Heart left ventricle (tissue), 16 donors: ENCODE results near the gene POU5F1. TPM values are rescaled to one million over a fixed set of nuclear protein-coding genes. Genes with fewer than 3 reads are reported as not detected.

Source experiments
- ATAC-seq, 4 donors: fragments of 200-7000 bp; cut with Tn5 transposase; one replicate each; pipeline ENCODE4 v1.9.1; 2020 to 2022; ENCODE audit warnings: moderate library complexity in 4 of 4, mild to moderate bottlenecking in 3 of 4, moderate number of reproducible peaks in 1 of 4
- DNase-seq, 5 donors: peaks; one replicate each; pipeline ENCODE4 v3.0.0-alpha.2; 2020
- H3K27ac ChIP-seq, 12 donors: fragments of 200-600 bp; sonication (generic) in 4 of 12; one replicate each; pipeline versions ENCODE4 v1.5.0 to v1.8.0; 2016 to 2022; ENCODE audit warnings: mild to moderate bottlenecking in 2 of 12
- H3K27me3 ChIP-seq, 9 donors: fragments of 200-600 bp; sonication (generic) in 2 of 9; one replicate each; pipeline versions ENCODE4 v1.5.1 to v1.8.0; 2016 to 2022; ENCODE audit warnings: mild to moderate bottlenecking in 3 of 9
- H3K36me3 ChIP-seq, 9 donors: fragments of 200-600 bp; sonication (generic) in 2 of 9; one replicate each; pipeline versions ENCODE4 v1.5.0 to v1.8.0; 2018 to 2022; ENCODE audit warnings: mild to moderate bottlenecking in 2 of 9
- H3K4me1 ChIP-seq, 12 donors: fragments of 200-600 bp; sonication (generic) in 4 of 12; one replicate each; pipeline versions ENCODE4 v1.5.0 to v1.8.0; 2016 to 2022; ENCODE audit warnings: mild to moderate bottlenecking in 3 of 12
- H3K4me3 ChIP-seq, 12 donors: fragments of 200-600 bp; sonication (generic) in 4 of 12; one replicate each; pipeline versions ENCODE4 v1.5.0 to v1.8.0; 2017 to 2022; ENCODE audit warnings: mild to moderate bottlenecking in 9 of 12, moderate library complexity in 4 of 12
- H3K9me3 ChIP-seq, 12 donors: fragments of 200-600 bp; sonication (generic) in 4 of 12; one replicate each; pipeline versions ENCODE4 v1.5.0 to v1.8.0; 2016 to 2022; ENCODE audit warnings: mild to moderate bottlenecking in 1 of 12
- POLR2A ChIP-seq, 2 donors: fragments of 450-650 bp; IDR thresholded peaks; one replicate each; pipeline ENCODE4 v1.6.1; 2017; ENCODE audit warnings: antibody characterized with exemption in 2 of 2, mild to moderate bottlenecking in 2 of 2, moderate library complexity in 2 of 2
- WGBS, 4 donors: extraction: QIAGEN DNeasy Blood & Tissue Kit in 2 of 4; methylation state at CpG; one replicate each; pipeline versions ENCODE4 v1.1.5 to v1.1.7; 2013 to 2018; 5-methylcytosine and 5-hydroxymethylcytosine counted together
- intact Hi-C, 10 donors: fragments of 100-400 bp; cut with DNase I; formaldehyde crosslinking; loops; one replicate each; pipeline versions ENCODE4 v1.11.1 to v1.14.2; 2022
- polyA plus RNA-seq, 2 donors: library from polyadenylated mRNA; stranded (reverse); fragments of 200-250 nt; gene quantifications; one replicate each; pipeline ENCODE4 v1.2.3, GENCODE V29; 2013
- total RNA-seq, 9 donors: library from RNA; depleted of rRNA in 2 of 9; stranded (reverse); fragments of >200 nt in 2 of 9; fragmentation: NEBNext Ultra II Directional in 3 of 9; extraction: Animal tissue kit (Norgen Biotek cat#: 25700) in 3 of 9; gene quantifications; one replicate each; pipeline versions ENCODE4 v1.1.0 to v1.2.4, GENCODE V29; 2016 to 2023
- TF ChIP-seq, protein P1 (sequence below), 12 donors: fragments of 200-600 bp; sonication (generic) in 4 of 12; IDR thresholded peaks; one replicate each; pipeline versions ENCODE4 v1.5.0 to v1.8.0; 2018 to 2022; ENCODE audit warnings: antibody characterized with exemption in 12 of 12, mild to moderate bottlenecking in 5 of 12
- donor health status: ischemic (EF 13 %, LVEDD 7.1; RV severe dilation, severe dysfunction).
- donor health status: healthy with polysubstance abuse.
- donor health status: DM: no; HTN: yes; CAD: no.
- donor health status: DM: no; HTN: no; CAD: no.
- donor health status: ischemic (EF 25% LVEDD 6.9; RV normal size, moderate dysfunction).
- donor health status: ischemic (EF 25% LVEDD 5.7; RV mildly dilated, moderate dysfunction).
- donor health status: healthy.
- donor health status: DM: yes; HTN: yes; CAD: no.
- donor health status: ischemic (EF 35%, LVEDD 5.7; RV mildly dilated, moderate dysfunction).
- donor health status: nonischemic (EF 11% LVEDD 7.7; RV severe dilation, severe dysfunction).
- donor health status: DM: yes; HTN: yes; CAD: no.
- donor health status: PGD.
- donor health status: ischemic (EF 29% LVEDD 5.4; RV normal size, mild dysfunction).
- donor health status: nonischemic (EF 23%, LVEDD 6.1; RV moderate dilation, normal function).

The POU5F1 gene
- total and polyA plus RNA-seq, 11 donors: 0.16 to 1.3 (median 0.52) TPM; not detected in 1

GRCh38 chr6:31122791-31123706 is 47.4 kb downstream of the POU5F1 start:
- WGBS, 4 donors: 35 to 38% (median 37%) methylated on average over 15 to 16 of the region's 16 CpGs
- no peak for TF ChIP-seq POLR2A (IDR thresholded peaks at IDR 0.05)
- TF ChIP-seq, protein P1, sequence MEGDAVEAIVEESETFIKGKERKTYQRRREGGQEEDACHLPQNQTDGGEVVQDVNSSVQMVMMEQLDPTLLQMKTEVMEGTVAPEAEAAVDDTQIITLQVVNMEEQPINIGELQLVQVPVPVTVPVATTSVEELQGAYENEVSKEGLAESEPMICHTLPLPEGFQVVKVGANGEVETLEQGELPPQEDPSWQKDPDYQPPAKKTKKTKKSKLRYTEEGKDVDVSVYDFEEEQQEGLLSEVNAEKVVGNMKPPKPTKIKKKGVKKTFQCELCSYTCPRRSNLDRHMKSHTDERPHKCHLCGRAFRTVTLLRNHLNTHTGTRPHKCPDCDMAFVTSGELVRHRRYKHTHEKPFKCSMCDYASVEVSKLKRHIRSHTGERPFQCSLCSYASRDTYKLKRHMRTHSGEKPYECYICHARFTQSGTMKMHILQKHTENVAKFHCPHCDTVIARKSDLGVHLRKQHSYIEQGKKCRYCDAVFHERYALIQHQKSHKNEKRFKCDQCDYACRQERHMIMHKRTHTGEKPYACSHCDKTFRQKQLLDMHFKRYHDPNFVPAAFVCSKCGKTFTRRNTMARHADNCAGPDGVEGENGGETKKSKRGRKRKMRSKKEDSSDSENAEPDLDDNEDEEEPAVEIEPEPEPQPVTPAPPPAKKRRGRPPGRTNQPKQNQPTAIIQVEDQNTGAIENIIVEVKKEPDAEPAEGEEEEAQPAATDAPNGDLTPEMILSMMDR (IDR thresholded peaks at IDR 0.05): no peak
- H3K36me3 ChIP-seq: no peaks in the 10 kb centered on the region
- ATAC-seq (peak; percentile 64 to 78 (median 67)), DNase-seq (peak; percentile 57 to 89 (median 84))
- H3K4me3 ChIP-seq: no peak overlapping the region
- intact Hi-C loops: no loop called here
- H3K4me1 ChIP-seq: peaks cover 12 to 58% (median 39%) of the 10 kb centered on the region in 12 donors
- no peaks in the 10 kb centered on the region for H3K27me3 ChIP-seq
- no peaks in the 10 kb centered on the region for H3K9me3 ChIP-seq
- H3K27ac ChIP-seq: peak overlapping the region; percentile 9 to 76 (median 66)

GRCh38 chr6:31121131-31121790 is 49.2 kb downstream of the POU5F1 start:
- no peaks in the 10 kb centered on the region for H3K27me3 ChIP-seq
- no peaks in the 10 kb centered on the region for H3K9me3 ChIP-seq
- H3K36me3 ChIP-seq: no peaks in the 10 kb centered on the region
- TF ChIP-seq, protein P1 (IDR thresholded peaks at IDR 0.05): no peak
- TF ChIP-seq POLR2A (IDR thresholded peaks at IDR 0.05): no peak
- H3K4me1 ChIP-seq: peaks cover 12 to 57% (median 39%) of the 10 kb centered on the region in 12 donors
- H3K27ac ChIP-seq: no peak overlapping the region
- H3K4me3 ChIP-seq: no peak overlapping the region
- intact Hi-C loops: no loop called here
- DNase-seq (peak in 1 of 5 donors; percentile 28), ATAC-seq (no peak)
- 89 to 95% (median 93%) methylated on average over 12 of the region's 12 CpGs for WGBS, 4 donors

GRCh38 chr6:31120151-31120915 is 50.1 kb downstream of the POU5F1 start, which contains the start of gene CDSN:
CDSN (minus strand) TSS chr6:31120446; CDS start chr6:31120419, 27 bp downstream.
- Histone ChIP-seq H3K27ac (no peak within 1 kb of the TSS), H3K4me1 (peaks cover 10 to 55% (median 35%) of the 10 kb centered on the region in 12 donors), H3K27me3 (no peaks in the 10 kb centered on the region), H3K9me3 (no peaks in the 10 kb centered on the region), H3K36me3 (no peaks in the 10 kb centered on the region), H3K4me3 (no peak within 1 kb of the TSS)
- DNase-seq (peak in 1 of 5 donors; percentile 62), ATAC-seq (no peak)
- intact Hi-C loops: no loop called here
- TF ChIP-seq, protein P1 (IDR thresholded peaks at IDR 0.05): no peak
- no peak for TF ChIP-seq POLR2A (IDR thresholded peaks at IDR 0.05)
- WGBS, 4 donors: 89 to 91% (median 90%) methylated on average over 24 to 26 of the region's 26 CpGs
